ENCODE results near the gene ACACA. TPM values are rescaled to one million over a fixed set of nuclear protein-coding genes. Genes with fewer than 3 reads are reported as not detected.
A peak's percentile ranks its signal among the peaks of the same experiment; 100 is the strongest.

The ACACA gene
- total and polyA plus RNA-seq, 2 donors from 2014 or later: 13.8 to 34.9 TPM

DNA sequence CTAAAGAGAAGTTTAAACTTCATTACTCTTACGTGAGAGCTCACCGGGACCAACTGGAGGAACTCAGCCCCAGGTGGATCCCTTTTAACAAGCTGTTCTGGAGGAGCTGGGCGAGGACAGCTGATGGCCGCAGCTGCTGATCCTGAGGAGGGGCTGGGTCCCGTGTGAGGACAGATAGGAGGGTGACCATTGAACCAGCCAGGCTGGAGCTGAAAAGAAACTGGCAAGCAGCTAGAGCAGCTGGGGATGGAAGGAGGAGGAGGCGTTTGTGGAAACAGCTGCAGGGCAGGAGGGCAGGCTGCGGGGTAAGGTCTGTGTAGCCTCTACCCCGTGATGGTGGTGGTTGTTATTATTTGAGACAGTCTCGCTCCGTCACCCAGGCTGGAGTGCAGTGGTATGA lies 338.4 kb downstream of the ACACA start:
- FAIRE-seq (no peak), DNase-seq (no peak)
- Histone ChIP-seq H3K4me1 (ENCODE audit: control insufficient read depth in 2 of 3, insufficient read depth in 2 of 3, low read depth in 1 of 3, low read length in 3 of 3) (peaks cover 0 to 9% (median 8%) of the 10 kb centered on the region in 3 donors), H3K27ac (ENCODE audit: low read depth in 2 of 2, low read length in 2 of 2) (peak overlapping the region; percentile 5 to 53), H3K9ac (ENCODE audit: low read length in 3 of 3) (peak overlapping the region in 1 of 3 donors; percentile 55), H3K27me3 (ENCODE audit: control insufficient read depth, insufficient read depth, low read length) (no peaks in the 10 kb centered on the region), H3K4me3 (ENCODE audit: low read length in 3 of 3) (peak overlapping the region in 2 of 3 donors; percentile 4 to 11), H3K36me3 (ENCODE audit: control insufficient read depth in 2 of 3, insufficient read depth in 3 of 3, low read length in 3 of 3) (no peaks in the 10 kb centered on the region), H3K9me3 (ENCODE audit: control insufficient read depth in 2 of 3, insufficient read depth in 1 of 3, low read length in 3 of 3) (no peaks in the 10 kb centered on the region)
- TF ChIP-seq CTCF (IDR thresholded peaks at IDR 0.05; ENCODE audit: borderline replicate concordance, extremely low read depth, insufficient read depth): no peak
- intact Hi-C loops (cut with DNase I): no loop called here

DNA sequence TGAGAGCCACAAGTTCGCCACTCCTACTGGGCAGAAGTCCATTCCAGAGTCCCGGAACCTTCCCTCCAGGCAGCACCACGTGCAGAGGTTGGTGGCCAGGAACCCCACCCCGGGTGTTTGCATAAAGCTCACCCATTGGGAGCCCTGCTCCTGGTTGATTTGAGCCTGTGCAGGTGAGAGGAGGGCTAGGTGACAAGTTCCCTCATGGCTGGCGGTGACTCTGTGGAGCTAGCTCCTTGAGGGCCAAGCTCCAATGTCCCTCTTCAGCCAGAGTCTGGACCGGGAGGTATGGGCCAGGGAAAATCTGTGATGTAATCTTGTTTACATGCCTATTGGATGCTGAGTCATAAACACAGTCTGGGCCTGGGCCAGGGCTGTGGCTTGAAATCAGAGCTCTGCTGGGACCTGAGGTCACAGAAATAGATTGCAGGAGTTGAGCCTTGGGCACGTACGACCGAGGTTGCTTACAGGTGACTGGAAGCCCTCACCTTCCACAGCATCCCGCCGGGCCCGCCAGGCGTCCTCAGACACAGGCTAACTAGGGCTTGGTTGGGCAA lies 339.0 kb downstream of the ACACA start:
- no peak overlapping the region for H3K9ac ChIP-seq (ENCODE audit: low read length in 3 of 3)
- H3K36me3 ChIP-seq (ENCODE audit: control insufficient read depth in 2 of 3, insufficient read depth in 3 of 3, low read length in 3 of 3): no peaks in the 10 kb centered on the region
- peaks cover 0 to 9% (median 8%) of the 10 kb centered on the region in 3 donors for H3K4me1 ChIP-seq (ENCODE audit: control insufficient read depth in 2 of 3, insufficient read depth in 2 of 3, low read depth in 1 of 3, low read length in 3 of 3)
- DNase-seq (peak in 2 of 5 donors; percentile 54 to 82), FAIRE-seq (no peak)
- no peak for TF ChIP-seq CTCF (IDR thresholded peaks at IDR 0.05; ENCODE audit: borderline replicate concordance, extremely low read depth, insufficient read depth)
- intact Hi-C loops (cut with DNase I): no loop called here
- H3K27me3 ChIP-seq (ENCODE audit: control insufficient read depth, insufficient read depth, low read length): no peaks in the 10 kb centered on the region
- H3K27ac ChIP-seq (ENCODE audit: low read depth in 2 of 2, low read length in 2 of 2): peak overlapping the region; percentile 5 to 53
- H3K4me3 ChIP-seq (ENCODE audit: low read length in 3 of 3): peak overlapping the region in 2 of 3 donors; percentile 4 to 11
- no peaks in the 10 kb centered on the region for H3K9me3 ChIP-seq (ENCODE audit: control insufficient read depth in 2 of 3, insufficient read depth in 1 of 3, low read length in 3 of 3)

DNA sequence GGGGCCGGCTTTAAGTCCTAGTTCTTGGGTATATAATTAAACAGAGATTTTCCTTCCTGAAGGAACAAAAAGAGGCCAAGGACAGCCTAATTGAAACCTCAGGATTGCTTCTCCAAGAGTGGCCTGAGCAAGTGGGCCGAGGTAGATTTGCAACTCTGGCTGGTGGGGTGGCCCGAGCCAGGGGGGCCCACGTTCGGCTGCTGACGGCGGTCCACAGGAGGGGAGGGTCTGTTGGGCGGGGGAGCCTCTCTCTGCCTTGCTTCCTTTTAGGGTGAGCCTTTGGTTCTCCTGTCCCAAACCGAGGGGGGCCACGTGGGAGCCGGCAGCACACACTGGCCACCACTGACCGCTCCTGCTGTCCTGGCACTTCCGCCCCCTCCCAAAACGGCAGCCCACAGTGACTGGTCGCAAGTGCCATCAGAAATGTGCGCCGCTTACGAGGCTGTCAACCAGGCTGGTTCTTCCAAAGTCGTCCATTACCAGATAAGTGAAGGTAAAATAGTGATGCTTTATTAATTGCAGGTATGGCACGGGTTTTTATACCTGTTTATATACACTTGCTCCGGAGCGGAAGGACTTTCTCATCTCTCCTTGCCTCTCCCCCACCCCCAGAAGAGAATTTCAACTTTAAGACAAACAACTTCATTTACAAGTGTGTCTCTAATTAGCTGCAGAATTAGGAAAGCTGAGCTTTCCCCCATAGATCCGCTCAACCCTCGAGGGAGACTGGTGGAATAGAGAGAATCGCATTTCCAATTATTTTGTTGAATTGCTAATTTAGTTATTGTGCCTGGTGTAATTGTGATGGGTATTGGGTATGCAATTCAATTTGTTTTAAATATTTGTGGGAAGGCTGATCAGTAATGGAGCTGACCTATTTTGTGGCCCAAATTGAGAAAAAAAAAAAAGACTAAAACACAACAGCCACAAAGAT lies 340.0 kb downstream of the ACACA start:
- Histone ChIP-seq H3K9ac (ENCODE audit: low read length in 3 of 3) (no peak overlapping the region), H3K9me3 (ENCODE audit: control insufficient read depth in 2 of 3, insufficient read depth in 1 of 3, low read length in 3 of 3) (no peaks in the 10 kb centered on the region), H3K4me3 (ENCODE audit: low read length in 3 of 3) (no peak overlapping the region), H3K36me3 (ENCODE audit: control insufficient read depth in 2 of 3, insufficient read depth in 3 of 3, low read length in 3 of 3) (no peaks in the 10 kb centered on the region), H3K27ac (ENCODE audit: low read depth in 2 of 2, low read length in 2 of 2) (no peak overlapping the region), H3K4me1 (ENCODE audit: control insufficient read depth in 2 of 3, insufficient read depth in 2 of 3, low read depth in 1 of 3, low read length in 3 of 3) (peaks cover 0 to 9% (median 8%) of the 10 kb centered on the region in 3 donors), H3K27me3 (ENCODE audit: control insufficient read depth, insufficient read depth, low read length) (no peaks in the 10 kb centered on the region)
- FAIRE-seq (no peak), DNase-seq (no peak)
- intact Hi-C loops (cut with DNase I): no loop called here
- TF ChIP-seq CTCF (IDR thresholded peaks at IDR 0.05; ENCODE audit: borderline replicate concordance, extremely low read depth, insufficient read depth): no peak

Data from kidney (tissue), 14 donors.